ENCODE measurements around the gene PDE8A.

- TF ChIP-seq, protein P1, sequence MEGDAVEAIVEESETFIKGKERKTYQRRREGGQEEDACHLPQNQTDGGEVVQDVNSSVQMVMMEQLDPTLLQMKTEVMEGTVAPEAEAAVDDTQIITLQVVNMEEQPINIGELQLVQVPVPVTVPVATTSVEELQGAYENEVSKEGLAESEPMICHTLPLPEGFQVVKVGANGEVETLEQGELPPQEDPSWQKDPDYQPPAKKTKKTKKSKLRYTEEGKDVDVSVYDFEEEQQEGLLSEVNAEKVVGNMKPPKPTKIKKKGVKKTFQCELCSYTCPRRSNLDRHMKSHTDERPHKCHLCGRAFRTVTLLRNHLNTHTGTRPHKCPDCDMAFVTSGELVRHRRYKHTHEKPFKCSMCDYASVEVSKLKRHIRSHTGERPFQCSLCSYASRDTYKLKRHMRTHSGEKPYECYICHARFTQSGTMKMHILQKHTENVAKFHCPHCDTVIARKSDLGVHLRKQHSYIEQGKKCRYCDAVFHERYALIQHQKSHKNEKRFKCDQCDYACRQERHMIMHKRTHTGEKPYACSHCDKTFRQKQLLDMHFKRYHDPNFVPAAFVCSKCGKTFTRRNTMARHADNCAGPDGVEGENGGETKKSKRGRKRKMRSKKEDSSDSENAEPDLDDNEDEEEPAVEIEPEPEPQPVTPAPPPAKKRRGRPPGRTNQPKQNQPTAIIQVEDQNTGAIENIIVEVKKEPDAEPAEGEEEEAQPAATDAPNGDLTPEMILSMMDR (IDR thresholded peaks at IDR 0.05), result no peak
- no peak for TF ChIP-seq POLR2A (IDR thresholded peaks at IDR 0.05)
Measured at GRCh38 chr15:85155360-85155759, 173.7 kb downstream of the PDE8A start.

All from right lobe of liver (tissue), 4 donors.